Measurements from ENCODE around the gene EXOSC7. TPM values are rescaled to one million over a fixed set of nuclear protein-coding genes. Genes with fewer than 3 reads are reported as not detected.

EXOSC7 gene
- polyA plus RNA-seq, 1 of the 3 experiments (the other 2 are of a cell fraction): 83.5 TPM

- Histone ChIP-seq H3K4me1 (ENCODE audit: control insufficient read depth in 1 of 2, insufficient read depth in 2 of 2, low read depth in 1 of 2, low read length in 1 of 2) (no peaks in the 10 kb centered on the region; a peak in 1 of 4 replicates), H3K36me3 (replicated peaks in 1 of 2; ENCODE audit: control insufficient read depth in 1 of 2, insufficient read depth in 2 of 2, low read length in 1 of 2) (peaks cover 11 to 31% of the 10 kb centered on the region in 2 experiments), H3K27me3 (ENCODE audit: insufficient read depth) (no peaks in the 10 kb centered on the region), H3K9me3 (no peaks in the 10 kb centered on the region), H3K4me2 (no peak overlapping the region), H3K79me2 (ENCODE audit: insufficient read depth) (peaks cover 39% of the 10 kb centered on the region), H2AFZ (ENCODE audit: low read depth) (no peak overlapping the region), H4K20me1 (ENCODE audit: insufficient read depth) (peaks cover 6% of the 10 kb centered on the region; the same call in 1 of the 2 replicates), H3F3A (replicated peaks; ENCODE audit: insufficient read depth) (no peaks in the 10 kb centered on the region), H3K9ac (no peak overlapping the region), H3K27ac (ENCODE audit: low read depth in 2 of 2, low read length in 1 of 2) (no peak overlapping the region), H3K9me2 (no peaks in the 10 kb centered on the region), H3K4me3 (ENCODE audit: low read depth in 2 of 2, low read length in 1 of 2) (no peak overlapping the region)
- WGBS (ENCODE audit: low lambda C conversion rate): 99% methylated on average over 6 of the region's 6 CpGs
- ChIA-PET CTCF (interaction anchor here (0.6 to 2.5 kb wide), 4 partner anchors 9 to 665 kb away, joined by 3 to 9 read pairs (median 4); partner anchors contain the start of genes EXOSC7 and ZDHHC3), POLR2A (interaction anchor here (0.7 kb wide), 1 partner anchor 70 kb away, joined by 3 read pairs; no protein-coding TSS in a partner anchor)
- TF ChIP-seq TEAD4 (IDR thresholded peaks at IDR 0.05; ENCODE audit: borderline replicate concordance, insufficient read depth): no peak
- no peak for TF ChIP-seq CTCF (IDR thresholded peaks at IDR 0.05)
- no peak for TF ChIP-seq EZH2phosphoT487 (IDR thresholded peaks at IDR 0.05; ENCODE audit: borderline replicate concordance, low read depth)
- TF ChIP-seq USF2 (IDR thresholded peaks at IDR 0.05; ENCODE audit: borderline replicate concordance, low read depth, low read length): no peak
- no peak for TF ChIP-seq GATA2 (CRISPR knock-in tag; IDR thresholded peaks at IDR 0.05)
- TF ChIP-seq EP300 (IDR thresholded peaks at IDR 0.05; ENCODE audit: borderline replicate concordance in 1 of 2, low read depth in 1 of 2, low read length in 1 of 2): no peak
- TF ChIP-seq PBX3 (IDR thresholded peaks at IDR 0.05): no peak
- TF ChIP-seq TAF1 (IDR thresholded peaks at IDR 0.05; ENCODE audit: borderline replicate concordance, low read depth, low read length): no peak
- TF ChIP-seq FOXM1 (IDR thresholded peaks at IDR 0.05; ENCODE audit: low read depth): no peak
- TF ChIP-seq POLR2AphosphoS5 (IDR thresholded peaks at IDR 0.05; ENCODE audit: low read depth, low read length): no peak
- no peak for TF ChIP-seq REST (IDR thresholded peaks at IDR 0.05; ENCODE audit: low read depth, low read length)
- no peak for TF ChIP-seq RXRA (IDR thresholded peaks at IDR 0.05; ENCODE audit: borderline replicate concordance, low read depth)
- DNase-seq: no peak
These were observed 11.3 kb downstream of the EXOSC7 start for GRCh38 chr3:44987332-44987731.
